Fibroblast of mammary gland (primary cell): ENCODE data around the gene PRDM16.

Source experiments
- DNase-seq: peaks from one replicate; pipeline ENCODE4 v3.0.0-alpha.2; 2010; ENCODE audit warnings: low read depth
- H3K4me3 ChIP-seq: 2 replicates; pipeline ENCODE4 v1.5.1; 2011; ENCODE audit warnings: low read depth, mild to moderate bottlenecking, low read length, moderate library complexity; ENCODE audit not compliant: control insufficient read depth
- TF ChIP-seq, protein P1 (sequence below): conservative IDR thresholded peaks from 2 replicates; pipeline ENCODE4 v1.5.1; 2011; ENCODE audit warnings: low read depth, low read length, inconsistent platforms; ENCODE audit not compliant: control insufficient read depth, insufficient read depth

PRDM16 gene

DNA sequence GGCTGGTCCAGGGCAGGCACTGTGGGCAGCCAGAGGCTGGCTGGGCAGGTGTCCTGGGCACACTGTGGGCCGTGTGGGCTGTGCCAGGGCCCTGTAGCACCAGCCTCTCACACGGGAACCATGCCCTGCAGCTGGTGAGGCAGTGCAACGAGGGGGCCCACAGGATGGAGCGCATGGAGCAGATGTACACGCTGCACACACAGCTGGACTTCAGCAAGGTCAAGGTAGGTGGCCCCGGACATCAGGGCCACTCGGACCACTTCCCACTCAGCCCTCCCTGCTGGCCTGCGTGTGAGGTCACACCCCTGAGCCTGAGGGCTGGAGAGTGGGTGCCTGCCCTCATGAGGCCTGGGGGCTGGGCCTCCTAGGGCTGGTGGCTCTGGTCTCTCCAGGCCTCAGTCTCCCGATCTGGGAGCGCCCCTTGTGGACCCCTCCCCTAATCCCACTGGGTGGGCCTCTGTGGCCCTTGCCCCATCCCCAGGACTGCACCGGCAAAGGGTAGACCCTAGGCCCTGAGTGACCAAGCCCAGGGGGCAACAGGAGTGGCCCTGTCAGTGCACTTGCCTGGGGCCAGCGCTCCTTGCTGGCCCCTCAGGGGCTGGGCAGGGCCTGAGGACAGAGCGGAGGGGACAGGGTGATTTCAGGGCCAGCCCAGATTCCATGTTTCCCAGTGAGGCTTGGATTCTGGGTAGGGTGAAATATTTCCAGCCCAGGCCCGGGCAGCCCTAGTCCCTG lies 407.0 kb downstream of the PRDM16 start:
- TF ChIP-seq, protein P1, sequence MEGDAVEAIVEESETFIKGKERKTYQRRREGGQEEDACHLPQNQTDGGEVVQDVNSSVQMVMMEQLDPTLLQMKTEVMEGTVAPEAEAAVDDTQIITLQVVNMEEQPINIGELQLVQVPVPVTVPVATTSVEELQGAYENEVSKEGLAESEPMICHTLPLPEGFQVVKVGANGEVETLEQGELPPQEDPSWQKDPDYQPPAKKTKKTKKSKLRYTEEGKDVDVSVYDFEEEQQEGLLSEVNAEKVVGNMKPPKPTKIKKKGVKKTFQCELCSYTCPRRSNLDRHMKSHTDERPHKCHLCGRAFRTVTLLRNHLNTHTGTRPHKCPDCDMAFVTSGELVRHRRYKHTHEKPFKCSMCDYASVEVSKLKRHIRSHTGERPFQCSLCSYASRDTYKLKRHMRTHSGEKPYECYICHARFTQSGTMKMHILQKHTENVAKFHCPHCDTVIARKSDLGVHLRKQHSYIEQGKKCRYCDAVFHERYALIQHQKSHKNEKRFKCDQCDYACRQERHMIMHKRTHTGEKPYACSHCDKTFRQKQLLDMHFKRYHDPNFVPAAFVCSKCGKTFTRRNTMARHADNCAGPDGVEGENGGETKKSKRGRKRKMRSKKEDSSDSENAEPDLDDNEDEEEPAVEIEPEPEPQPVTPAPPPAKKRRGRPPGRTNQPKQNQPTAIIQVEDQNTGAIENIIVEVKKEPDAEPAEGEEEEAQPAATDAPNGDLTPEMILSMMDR, result no peak
- DNase-seq, result no peak

DNA sequence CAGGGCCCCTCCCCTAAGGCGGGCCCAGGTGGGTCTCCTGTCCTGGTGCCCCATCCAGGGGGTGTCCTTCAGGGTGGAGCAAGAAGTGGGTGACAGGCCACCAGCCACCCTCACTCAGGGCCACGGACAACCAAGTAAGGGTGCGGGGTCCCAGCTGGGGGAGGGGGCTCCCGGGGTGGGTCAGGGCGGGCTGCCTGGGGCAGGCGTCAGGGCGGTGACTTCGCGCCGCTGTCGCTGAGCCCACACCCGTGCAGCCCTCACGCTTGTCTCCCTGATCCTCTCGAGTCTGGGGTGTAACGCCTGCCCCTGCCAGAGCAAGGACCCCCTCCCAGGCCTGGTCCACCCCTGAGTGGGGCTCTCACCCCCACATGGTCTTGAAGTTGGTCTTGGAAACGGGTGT lies 407.7 kb downstream of the PRDM16 start:
- TF ChIP-seq, protein P1, result no peak
- H3K4me3 ChIP-seq, result no peak overlapping the region
- DNase-seq, result no peak

More for the DNA sequence above, 407.0 kb downstream of the PRDM16 start:
- no peak overlapping the region for H3K4me3 ChIP-seq

DNA sequence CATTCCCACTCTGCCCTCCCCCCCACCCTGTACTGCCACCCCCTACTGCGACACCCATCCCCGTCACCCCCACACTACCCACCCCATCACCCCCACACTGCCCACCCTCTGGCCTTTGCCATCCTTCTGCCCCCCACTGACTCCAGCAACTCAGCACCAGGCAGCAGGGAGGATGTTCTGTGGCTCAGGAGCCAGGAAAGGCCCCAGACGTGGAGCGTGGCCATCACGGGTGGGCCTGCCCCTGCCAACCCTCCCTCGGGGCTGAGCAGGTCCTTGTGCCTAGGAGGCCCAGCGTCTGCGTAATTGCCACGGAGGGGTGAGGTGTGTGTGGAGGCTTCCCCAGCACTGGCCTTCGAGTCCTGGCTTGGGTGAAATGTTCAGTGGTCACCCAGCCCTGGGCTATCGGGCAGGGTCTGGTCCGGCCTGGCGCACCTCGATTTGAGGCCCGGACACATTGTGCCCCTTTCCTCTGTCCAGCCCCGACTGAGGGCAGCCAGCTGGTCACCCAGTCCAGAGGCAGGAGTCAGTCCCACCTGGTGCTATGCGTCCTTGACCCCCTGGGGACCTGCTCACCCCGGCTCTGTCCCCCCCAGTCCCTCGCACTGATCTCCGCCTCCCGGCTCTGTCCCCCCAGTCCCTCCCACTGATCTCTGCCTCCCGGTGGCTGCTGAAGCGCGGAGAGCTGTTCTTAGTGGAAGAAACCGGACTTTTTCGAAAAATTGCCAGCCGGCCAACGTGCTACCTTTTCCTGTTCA lies 408.4 kb downstream of the PRDM16 start:
- DNase-seq, result no peak
- no peak overlapping the region for H3K4me3 ChIP-seq
- TF ChIP-seq, protein P1, result no peak

DNA sequence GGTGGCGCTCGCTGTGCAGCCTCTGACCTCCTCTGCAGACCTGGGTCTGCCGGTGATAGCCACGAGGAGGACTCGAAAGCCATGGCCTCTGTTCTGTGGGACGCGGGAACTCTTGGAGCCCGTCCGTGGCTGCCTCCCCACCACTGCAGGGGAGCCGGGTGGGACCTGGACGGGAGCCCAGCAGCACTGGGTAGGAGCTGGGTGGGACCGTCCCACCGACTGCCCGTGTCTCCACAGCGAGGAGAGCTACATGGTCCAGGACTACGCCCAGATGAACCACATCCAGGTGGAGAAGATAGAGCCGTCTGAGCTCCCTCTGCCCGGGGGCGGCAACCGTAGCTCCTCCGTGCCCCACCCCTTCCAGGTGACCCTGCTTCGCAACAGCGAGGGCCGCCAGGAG lies 409.2 kb downstream of the PRDM16 start:
- TF ChIP-seq, protein P1, result no peak
- DNase-seq, result no peak
- no peak overlapping the region for H3K4me3 ChIP-seq

GRCh38 chr1:3479511-3480368 lies 410.7 kb downstream of the PRDM16 start:
- no peak overlapping the region for H3K4me3 ChIP-seq
- TF ChIP-seq, protein P1, result no peak
- DNase-seq, result no peak

DNA sequence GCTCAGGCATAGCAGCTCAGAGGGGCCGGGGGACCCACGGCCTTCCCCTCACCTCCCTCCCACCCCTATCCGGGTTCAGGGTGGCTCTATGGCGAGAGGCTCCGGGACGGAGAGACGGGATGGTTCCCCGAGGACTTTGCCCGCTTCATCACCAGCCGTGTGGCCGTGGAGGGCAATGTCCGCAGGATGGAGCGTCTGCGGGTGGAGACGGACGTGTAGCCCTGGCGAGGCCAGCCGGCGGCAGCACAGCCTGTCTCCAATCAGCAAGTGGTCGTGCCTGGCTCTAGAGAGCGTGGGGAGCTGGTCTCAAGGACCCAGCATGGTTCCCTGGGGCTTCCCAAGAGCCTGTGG lies 411.3 kb downstream of the PRDM16 start:
- no peak overlapping the region for H3K4me3 ChIP-seq
- TF ChIP-seq, protein P1, result no peak
- DNase-seq, result no peak
